ENCODE data around the gene ALG10. TPM values are rescaled to one million over a fixed set of nuclear protein-coding genes. Genes with fewer than 3 reads are reported as not detected.
"Not testable (repeated sequence)": the region's sequence is repeated elsewhere in the genome, so short reads cannot be mapped to it uniquely, and the experiment has no call there.

ALG10 gene, protein sequence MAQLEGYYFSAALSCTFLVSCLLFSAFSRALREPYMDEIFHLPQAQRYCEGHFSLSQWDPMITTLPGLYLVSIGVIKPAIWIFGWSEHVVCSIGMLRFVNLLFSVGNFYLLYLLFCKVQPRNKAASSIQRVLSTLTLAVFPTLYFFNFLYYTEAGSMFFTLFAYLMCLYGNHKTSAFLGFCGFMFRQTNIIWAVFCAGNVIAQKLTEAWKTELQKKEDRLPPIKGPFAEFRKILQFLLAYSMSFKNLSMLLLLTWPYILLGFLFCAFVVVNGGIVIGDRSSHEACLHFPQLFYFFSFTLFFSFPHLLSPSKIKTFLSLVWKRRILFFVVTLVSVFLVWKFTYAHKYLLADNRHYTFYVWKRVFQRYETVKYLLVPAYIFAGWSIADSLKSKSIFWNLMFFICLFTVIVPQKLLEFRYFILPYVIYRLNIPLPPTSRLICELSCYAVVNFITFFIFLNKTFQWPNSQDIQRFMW
- 10 to 100 TPM; 22.1 to 22.5 TPM for total RNA-seq
- polyA plus RNA-seq = 1 to 10 TPM; 1.5 to 4.5 TPM

DNA sequence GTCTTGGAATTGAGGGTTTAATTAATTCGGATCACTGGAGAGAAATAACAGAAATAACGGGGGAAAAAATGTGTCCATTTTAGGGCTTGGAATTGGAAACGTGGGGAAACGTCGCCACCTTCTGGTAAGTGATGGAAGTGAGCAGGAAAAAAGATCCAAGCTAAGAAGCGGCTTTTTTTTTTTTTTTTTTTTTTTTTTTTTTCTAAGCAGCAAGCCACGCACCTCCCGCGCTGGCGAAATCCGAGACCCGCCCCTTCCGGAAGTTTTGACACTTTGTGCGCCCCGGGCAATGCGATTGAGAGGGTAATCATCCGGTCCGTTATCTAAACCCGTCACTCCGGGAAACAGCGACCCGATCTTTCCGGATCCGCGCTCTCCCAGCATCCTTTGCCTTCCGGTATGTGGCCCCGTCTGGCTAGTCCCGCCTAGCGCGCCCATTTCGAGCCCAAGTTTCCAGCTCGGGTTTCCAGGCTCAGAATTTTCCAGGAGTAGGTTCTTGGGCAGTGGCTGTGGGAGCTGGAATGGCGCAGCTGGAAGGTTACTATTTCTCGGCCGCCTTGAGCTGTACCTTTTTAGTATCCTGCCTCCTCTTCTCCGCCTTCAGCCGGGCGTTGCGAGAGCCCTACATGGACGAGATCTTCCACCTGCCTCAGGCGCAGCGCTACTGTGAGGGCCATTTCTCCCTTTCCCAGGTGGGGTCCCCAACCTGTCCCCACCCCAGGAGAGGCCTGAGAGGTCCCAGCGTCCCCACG, at the start of gene ALG10:
ALG10 (plus strand) TSS at position 418 of the 752 bp plus-strand sequence; CDS start at position 522, 104 bp downstream.
- Histone ChIP-seq H3K27ac (ENCODE audit: low read depth, low read length) (peak within 1 kb of the TSS; percentile 84), H3K9me3 (ENCODE audit: control insufficient read depth in 1 of 2, low read length in 2 of 2) (no peaks in the 10 kb centered on the region), H3K27me3 (ENCODE audit: insufficient read depth, low read length) (no peaks in the 10 kb centered on the region), H3K4me1 (ENCODE audit: insufficient read depth, low read length) (peaks cover 19% of the 10 kb centered on the region), H3K4me3 (ENCODE audit: low read length in 2 of 2) (peak within 1 kb of the TSS; percentile 82 to 83), H3K36me3 (ENCODE audit: insufficient read depth, low read length) (peaks cover 6% of the 10 kb centered on the region)
- ChIA-PET POLR2A (ENCODE audit: partially characterized antibody) (interaction anchor here (1.3 to 3.9 kb wide), 4 partner anchors 11 to 1343 kb away, joined by 4 to 62 read pairs (median 4); partner anchors contain the start of genes DNM1L and YARS2), CTCF (ENCODE audit: partially characterized antibody) (interaction anchor here (0.6 to 5.1 kb wide), 8 partner anchors 11 to 1915 kb away, joined by 3 to 125 read pairs (median 4); partner anchors contain the start of gene YARS2)
- H3K4me1 Mint-ChIP-seq = peaks cover 12 to 23% (median 16%) of the 10 kb centered on the region in 4 donors
- peaks cover 0 to 2% of the 10 kb centered on the region in 2 donors for H3K27me3 Mint-ChIP-seq
- peaks cover 9 to 16% of the 10 kb centered on the region in 2 donors for H3K36me3 Mint-ChIP-seq
- DNase-seq = peak; percentile 95 to 98 (median 97)
- intact Hi-C loops (cut with micrococcal nuclease) = loop anchor here (1.0 to 10.0 kb wide), 6 partner anchors 103 to 1915 kb away; partner anchors contain the start of genes BICD1 and DNM1L
- peak within 1 kb of the TSS; percentile 96 to 99 (median 99) for H3K27ac Mint-ChIP-seq
- no peaks in the 10 kb centered on the region for H3K9me3 Mint-ChIP-seq
- H3K4me3 Mint-ChIP-seq = peak within 1 kb of the TSS; percentile 92 to 97 (median 96)

DNA sequence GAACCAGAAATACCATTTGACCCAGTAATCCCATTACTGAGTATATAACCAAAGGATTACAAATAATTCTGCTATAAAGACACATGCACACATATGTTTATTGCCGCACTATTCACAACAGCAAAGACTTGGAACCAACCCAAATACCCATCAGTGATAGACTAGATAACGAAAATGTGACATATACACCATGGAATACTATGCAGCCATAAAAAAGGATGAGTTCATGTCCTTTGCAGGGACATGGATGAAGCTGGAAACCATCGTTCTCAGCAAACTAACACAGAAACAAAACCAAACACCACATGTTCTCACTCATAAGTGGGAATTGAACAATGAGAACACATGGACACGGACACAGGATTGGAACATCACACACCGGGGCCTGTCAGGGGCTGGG, 49.4 kb upstream of the ALG10 start:
- H3K4me1 Mint-ChIP-seq; H3K9me3 ChIP-seq (ENCODE audit: control insufficient read depth in 1 of 2, low read length in 2 of 2); H3K4me3 Mint-ChIP-seq; H3K27ac Mint-ChIP-seq; H3K36me3 ChIP-seq (ENCODE audit: insufficient read depth, low read length); H3K36me3 Mint-ChIP-seq; POLR2A ChIA-PET (ENCODE audit: partially characterized antibody); H3K27ac ChIP-seq (ENCODE audit: low read depth, low read length); H3K27me3 ChIP-seq (ENCODE audit: insufficient read depth, low read length); intact Hi-C loops (cut with micrococcal nuclease); H3K4me1 ChIP-seq (ENCODE audit: insufficient read depth, low read length); H3K4me3 ChIP-seq (ENCODE audit: low read length in 2 of 2); DNase-seq; H3K27me3 Mint-ChIP-seq; CTCF ChIA-PET (ENCODE audit: partially characterized antibody): not testable (repeated sequence)
- peaks cover 0 to 11% (median 2%) of the 10 kb centered on the region in 8 donors for H3K9me3 Mint-ChIP-seq

DNA sequence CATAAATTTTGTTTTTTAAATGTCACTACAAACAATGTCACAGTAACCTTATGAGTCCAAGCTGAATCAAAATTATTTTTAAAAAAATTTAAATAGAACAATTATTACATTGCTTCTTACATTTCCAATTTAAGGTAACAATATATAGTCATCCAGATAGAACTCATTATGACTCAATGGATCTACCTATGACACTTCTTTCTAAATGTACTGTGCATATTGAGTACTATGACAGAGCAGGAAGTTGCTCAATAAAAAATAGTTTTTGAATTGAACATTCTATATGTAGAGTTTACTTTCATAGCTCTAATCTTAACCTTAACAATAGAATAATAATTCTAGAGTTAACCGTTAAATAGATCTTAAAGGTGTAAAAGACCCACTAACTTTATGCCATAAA, 44.4 kb upstream of the ALG10 start:
- Histone ChIP-seq H3K27ac (ENCODE audit: low read depth, low read length) (no peak overlapping the region), H3K27me3 (ENCODE audit: insufficient read depth, low read length) (no peaks in the 10 kb centered on the region), H3K4me1 (ENCODE audit: insufficient read depth, low read length) (no peaks in the 10 kb centered on the region), H3K4me3 (ENCODE audit: low read length in 2 of 2) (no peak overlapping the region), H3K36me3 (ENCODE audit: insufficient read depth, low read length) (no peaks in the 10 kb centered on the region), H3K9me3 (ENCODE audit: control insufficient read depth in 1 of 2, low read length in 2 of 2) (no peaks in the 10 kb centered on the region)
- Mint-ChIP-seq H3K27ac (no peak overlapping the region), H3K27me3 (peaks cover under 1 to 1% of the 10 kb centered on the region in 2 donors), H3K4me1 (no peaks in the 10 kb centered on the region), H3K9me3 (peaks cover 0 to 3% (median under 1%) of the 10 kb centered on the region in 8 donors), H3K36me3 (no peaks in the 10 kb centered on the region), H3K4me3 (no peak overlapping the region)
- POLR2A ChIA-PET (ENCODE audit: partially characterized antibody) = no interaction called here
- CTCF ChIA-PET (ENCODE audit: partially characterized antibody) = no interaction called here
- intact Hi-C loops (cut with micrococcal nuclease) = no loop called here
- no peak for DNase-seq

DNA sequence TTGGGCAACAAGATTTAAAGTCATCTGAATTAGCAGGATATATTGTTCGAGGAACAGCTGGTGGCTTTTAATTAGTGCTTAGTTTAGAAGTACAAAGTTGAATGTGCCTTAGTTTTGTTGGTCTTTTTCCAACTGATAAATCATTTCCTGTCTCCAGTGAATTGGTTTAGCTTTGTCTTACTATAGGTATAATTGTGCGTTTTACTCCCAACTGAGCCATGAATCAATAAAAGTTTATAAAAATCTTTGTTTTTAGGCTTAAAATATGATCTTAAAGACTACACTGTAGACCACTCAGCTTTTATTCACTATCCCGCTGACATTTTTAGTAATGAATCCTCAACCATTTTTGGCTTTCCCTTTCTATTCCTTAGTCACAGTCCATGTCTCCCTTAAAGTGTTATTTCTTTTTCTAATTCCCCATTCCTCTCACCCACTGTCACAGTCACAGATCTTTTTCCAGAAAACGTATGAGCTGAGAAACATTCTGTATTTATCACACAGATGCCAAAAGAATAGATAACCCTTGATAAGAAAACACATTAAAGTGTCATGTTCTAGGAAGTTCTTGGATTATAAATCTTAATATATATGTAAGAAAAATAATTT, 34.0 kb upstream of the ALG10 start:
- H3K9me3 ChIP-seq (ENCODE audit: control insufficient read depth in 1 of 2, low read length in 2 of 2) = no peaks in the 10 kb centered on the region
- Mint-ChIP-seq H3K4me3 (no peak overlapping the region), H3K27ac (no peak overlapping the region), H3K4me1 (no peaks in the 10 kb centered on the region), H3K27me3 (peaks cover 2 to 6% of the 10 kb centered on the region in 2 donors), H3K36me3 (no peaks in the 10 kb centered on the region), H3K9me3 (peaks cover 0 to 2% (median 0%) of the 10 kb centered on the region in 8 donors)
- H3K27ac ChIP-seq (ENCODE audit: low read depth, low read length) = no peak overlapping the region
- ChIA-PET POLR2A (ENCODE audit: partially characterized antibody) (no interaction called here), CTCF (ENCODE audit: partially characterized antibody) (no interaction called here)
- no peaks in the 10 kb centered on the region for H3K27me3 ChIP-seq (ENCODE audit: insufficient read depth, low read length)
- intact Hi-C loops (cut with micrococcal nuclease) = no loop called here
- DNase-seq = no peak
- H3K4me1 ChIP-seq (ENCODE audit: insufficient read depth, low read length) = no peaks in the 10 kb centered on the region
- H3K4me3 ChIP-seq (ENCODE audit: low read length in 2 of 2) = no peak overlapping the region
- no peaks in the 10 kb centered on the region for H3K36me3 ChIP-seq (ENCODE audit: insufficient read depth, low read length)

DNA sequence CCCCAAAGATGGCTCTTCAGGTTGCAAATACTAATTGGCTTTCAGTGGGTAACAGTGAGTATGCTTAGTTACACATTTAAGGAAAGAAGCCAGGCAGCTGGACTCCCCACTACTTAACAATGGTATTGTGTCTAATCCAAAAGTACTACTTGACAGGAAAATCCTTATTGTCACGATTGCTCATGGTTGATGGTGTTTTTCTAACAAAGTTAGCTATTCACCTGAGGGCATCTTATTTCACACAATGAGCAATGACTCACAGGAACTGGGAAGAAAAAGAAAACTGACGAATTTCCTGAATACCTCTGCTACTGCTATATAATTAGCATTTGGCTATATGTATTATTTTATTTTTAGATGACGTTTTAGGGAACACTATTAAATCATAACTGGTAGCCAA, 33.4 kb upstream of the ALG10 start:
- DNase-seq = no peak
- Mint-ChIP-seq H3K4me1 (no peaks in the 10 kb centered on the region), H3K36me3 (no peaks in the 10 kb centered on the region), H3K9me3 (peaks cover 0 to 2% (median 0%) of the 10 kb centered on the region in 8 donors), H3K4me3 (no peak overlapping the region), H3K27ac (no peak overlapping the region), H3K27me3 (peaks cover 2 to 6% of the 10 kb centered on the region in 2 donors)
- Histone ChIP-seq H3K27me3 (ENCODE audit: insufficient read depth, low read length) (no peaks in the 10 kb centered on the region), H3K4me3 (ENCODE audit: low read length in 2 of 2) (no peak overlapping the region), H3K9me3 (ENCODE audit: control insufficient read depth in 1 of 2, low read length in 2 of 2) (no peaks in the 10 kb centered on the region), H3K4me1 (ENCODE audit: insufficient read depth, low read length) (no peaks in the 10 kb centered on the region), H3K36me3 (ENCODE audit: insufficient read depth, low read length) (no peaks in the 10 kb centered on the region), H3K27ac (ENCODE audit: low read depth, low read length) (no peak overlapping the region)
- intact Hi-C loops (cut with micrococcal nuclease) = no loop called here
- CTCF ChIA-PET (ENCODE audit: partially characterized antibody) = no interaction called here
- POLR2A ChIA-PET (ENCODE audit: partially characterized antibody) = no interaction called here

DNA sequence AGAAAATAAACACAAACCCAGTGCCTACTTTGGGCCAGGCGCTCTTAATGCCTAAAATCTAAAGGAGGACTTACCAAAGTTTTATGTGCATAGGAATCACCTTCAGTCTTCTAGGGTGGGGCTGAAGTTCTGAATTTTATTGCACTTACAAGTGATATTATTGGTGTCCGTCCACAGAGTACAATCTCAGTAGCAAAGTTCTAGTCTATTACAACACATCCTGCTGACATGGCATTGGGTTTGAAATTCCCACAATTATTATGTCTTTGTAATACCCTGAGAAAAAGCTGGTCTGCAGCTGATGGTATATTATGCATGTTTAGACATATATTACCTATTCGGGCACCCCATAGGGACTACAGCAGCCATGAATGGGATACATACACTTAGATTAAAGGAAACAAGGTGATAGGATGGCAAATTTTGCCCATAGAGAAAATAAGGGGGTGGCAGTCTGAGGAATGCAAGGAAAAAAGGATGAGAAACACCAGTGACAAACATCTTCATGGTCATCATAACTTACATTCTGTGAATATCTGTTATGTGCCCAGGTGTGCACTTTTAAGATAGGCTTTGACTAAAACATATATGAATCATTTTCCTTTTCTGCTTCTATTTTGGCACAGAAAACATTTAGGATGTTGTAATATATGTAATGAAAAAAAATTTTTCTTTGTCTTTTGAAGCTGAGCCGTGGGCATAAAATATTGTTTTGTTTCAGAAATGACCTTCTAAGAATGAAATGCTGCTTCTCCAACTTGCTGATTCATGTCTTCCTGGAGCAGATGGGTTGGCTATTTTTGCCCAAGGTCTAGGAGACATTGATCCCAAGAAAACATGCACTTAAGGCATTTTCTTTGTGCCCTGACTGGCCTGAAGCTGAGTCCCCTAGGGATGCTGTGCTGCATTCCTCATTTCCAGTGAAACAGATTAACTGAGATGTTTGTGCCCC, 27.2 kb upstream of the ALG10 start:
- Histone ChIP-seq H3K4me3 (ENCODE audit: low read length in 2 of 2) (no peak overlapping the region), H3K9me3 (ENCODE audit: control insufficient read depth in 1 of 2, low read length in 2 of 2) (no peaks in the 10 kb centered on the region), H3K27ac (ENCODE audit: low read depth, low read length) (no peak overlapping the region), H3K36me3 (ENCODE audit: insufficient read depth, low read length) (no peaks in the 10 kb centered on the region), H3K4me1 (ENCODE audit: insufficient read depth, low read length) (no peaks in the 10 kb centered on the region), H3K27me3 (ENCODE audit: insufficient read depth, low read length) (no peaks in the 10 kb centered on the region)
- Mint-ChIP-seq H3K36me3 (no peaks in the 10 kb centered on the region), H3K4me3 (no peak overlapping the region), H3K27ac (no peak overlapping the region), H3K27me3 (peaks cover 5 to 8% of the 10 kb centered on the region in 2 donors), H3K4me1 (no peaks in the 10 kb centered on the region), H3K9me3 (no peaks in the 10 kb centered on the region)
- DNase-seq = no peak
- CTCF ChIA-PET (ENCODE audit: partially characterized antibody) = no interaction called here
- intact Hi-C loops (cut with micrococcal nuclease) = no loop called here
- POLR2A ChIA-PET (ENCODE audit: partially characterized antibody) = no interaction called here
